Measurements from ENCODE around the gene GEMIN4.

GEMIN4 gene

GRCh38 chr17:697682-698081 lies 54.4 kb downstream of the GEMIN4 start:
- no peak for DNase-seq

DNA sequence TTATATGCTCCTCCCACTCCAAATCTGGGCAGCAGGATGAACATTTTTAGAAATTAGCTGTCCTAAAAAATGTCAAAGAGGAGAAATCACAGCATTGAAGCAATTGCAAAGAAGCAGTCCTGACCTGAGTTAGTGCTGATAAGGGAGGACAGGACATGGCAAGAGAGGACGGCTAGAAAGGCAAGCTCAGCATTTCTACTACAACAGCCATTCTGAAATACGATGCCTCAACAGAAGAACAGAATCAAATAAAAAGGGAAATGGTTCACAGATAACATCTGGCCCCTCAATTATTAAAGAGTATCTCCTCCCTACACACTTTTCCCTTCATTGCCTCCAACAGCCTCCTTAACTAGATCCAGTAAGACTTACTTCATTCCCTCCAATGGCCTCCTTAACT lies 55.7 kb downstream of the GEMIN4 start:
- peak; percentile 22 for DNase-seq
